Mesenchymal stem cell (in vitro differentiated cells and primary cell): ENCODE measurements around the gene LRIT1.

Experiments used
- DNase-seq: peaks from one replicate; pipeline ENCODE4 v3.0.0-alpha.2; 2013
- H2AFZ ChIP-seq: one replicate; pipeline ENCODE4 v1.6.1; 2013; ENCODE audit warnings: low read depth, mild to moderate bottlenecking, control low read depth, inconsistent platforms, low read length, moderate library complexity
- H2AK5ac ChIP-seq: 2 replicates; pipeline ENCODE4 v1.6.1; 2013; ENCODE audit warnings: low read length, moderate library complexity, mild to moderate bottlenecking, inconsistent platforms; ENCODE audit not compliant: severe bottlenecking
- H2BK120ac ChIP-seq: one replicate; pipeline ENCODE4 v1.6.1; 2013; ENCODE audit warnings: low read depth, mild to moderate bottlenecking, inconsistent platforms, low read length, moderate library complexity
- H2BK12ac ChIP-seq, 2 experiments: one replicate each; pipeline ENCODE4 v1.6.1; 2013; ENCODE audit warnings: inconsistent platforms in 2 of 2, low read length in 2 of 2, mild to moderate bottlenecking in 2 of 2, moderate library complexity in 2 of 2, control low read depth in 1 of 2
- H2BK15ac ChIP-seq: one replicate; pipeline ENCODE4 v1.6.1; 2013; ENCODE audit warnings: mild to moderate bottlenecking, low read depth, inconsistent platforms; ENCODE audit not compliant: poor library complexity, severe bottlenecking
- H2BK5ac ChIP-seq: 2 replicates; pipeline ENCODE4 v1.6.1; 2013; ENCODE audit warnings: low read depth, mild to moderate bottlenecking, low read length, control low read depth, inconsistent platforms; ENCODE audit not compliant: poor library complexity, severe bottlenecking
- H3K14ac ChIP-seq, 2 experiments: one replicate each; pipeline ENCODE4 v1.6.1; 2013; ENCODE audit warnings: inconsistent platforms in 2 of 2, low read length in 2 of 2, control low read depth in 1 of 2, mild to moderate bottlenecking in 1 of 2, moderate library complexity in 1 of 2
- H3K18ac ChIP-seq, 2 experiments: one replicate each; pipeline ENCODE4 v1.6.1; 2013; ENCODE audit warnings: inconsistent platforms in 2 of 2, low read length in 2 of 2, control low read depth in 1 of 2, low read depth in 1 of 2, mild to moderate bottlenecking in 1 of 2
- H3K23ac ChIP-seq, 2 experiments: one replicate each; pipeline ENCODE4 v1.6.1; 2013; ENCODE audit warnings: inconsistent platforms in 2 of 2, low read length in 2 of 2, mild to moderate bottlenecking in 2 of 2, moderate library complexity in 2 of 2, control low read depth in 1 of 2
- H3K27ac ChIP-seq: 2 replicates; pipeline ENCODE4 v1.5.1; 2013; ENCODE audit warnings: mild to moderate bottlenecking, moderate library complexity, low read length, control low read depth, inconsistent platforms; ENCODE audit not compliant: poor library complexity, severe bottlenecking
- H3K27me3 ChIP-seq, 2 experiments: 2 replicates each; pipeline versions ENCODE4 v1.6.1 to v1.7.0; 2013; ENCODE audit warnings: low read length in 2 of 2, mild to moderate bottlenecking in 2 of 2, moderate library complexity in 2 of 2, control low read depth in 1 of 2, inconsistent platforms in 1 of 2; ENCODE audit not compliant: control insufficient read depth in 1 of 2, insufficient read depth in 1 of 2
- H3K36me3 ChIP-seq, 2 experiments: 2 replicates each; pipeline versions ENCODE4 v1.6.1 to v1.7.0; 2013; ENCODE audit warnings: low read length in 2 of 2, control low read depth in 1 of 2, inconsistent platforms in 1 of 2, low read depth in 1 of 2, mild to moderate bottlenecking in 1 of 2; ENCODE audit not compliant: insufficient read depth in 2 of 2, control insufficient read depth in 1 of 2
- H3K4ac ChIP-seq, 2 experiments: one replicate each; pipeline ENCODE4 v1.6.1; 2013; ENCODE audit warnings: inconsistent platforms in 2 of 2, low read length in 2 of 2, mild to moderate bottlenecking in 2 of 2, moderate library complexity in 2 of 2, control low read depth in 1 of 2, low read depth in 1 of 2
- H3K4me1 ChIP-seq: 2 replicates; pipeline ENCODE4 v1.6.1; 2013; ENCODE audit warnings: low read depth, low read length, control low read depth; ENCODE audit not compliant: control insufficient read depth, insufficient read depth
- H3K4me2 ChIP-seq: 2 replicates; pipeline ENCODE4 v1.6.1; 2013; ENCODE audit warnings: low read length, mild to moderate bottlenecking, inconsistent platforms; ENCODE audit not compliant: poor library complexity, severe bottlenecking
- H3K4me3 ChIP-seq, 2 experiments: 2 replicates each; pipeline versions ENCODE4 v1.5.1 to v1.7.0; 2013; ENCODE audit warnings: low read length in 2 of 2, mild to moderate bottlenecking in 2 of 2, control low read depth in 1 of 2, low read depth in 1 of 2; ENCODE audit not compliant: insufficient read depth in 1 of 2
- H3K79me1 ChIP-seq: replicated peaks from 2 replicates; pipeline ENCODE4 v1.6.1; 2013; ENCODE audit warnings: mild to moderate bottlenecking, control low read depth, low read length, inconsistent platforms; ENCODE audit not compliant: poor library complexity, severe bottlenecking
- H3K9ac ChIP-seq: 2 replicates; pipeline ENCODE4 v1.7.0; 2013; ENCODE audit warnings: mild to moderate bottlenecking, low read length, moderate library complexity
- H3K9me3 ChIP-seq: 2 replicates; pipeline ENCODE4 v1.7.0; 2013; ENCODE audit warnings: mild to moderate bottlenecking, low read length; ENCODE audit not compliant: control insufficient read depth
- H4K8ac ChIP-seq: one replicate; pipeline ENCODE4 v1.6.1; 2013; ENCODE audit warnings: inconsistent platforms, mild to moderate bottlenecking, low read length, moderate library complexity
- H4K91ac ChIP-seq: one replicate; pipeline ENCODE4 v1.6.1; 2013; ENCODE audit warnings: mild to moderate bottlenecking, low read length, inconsistent platforms
- WGBS: methylation state at CpG from one replicate; pipeline ENCODE4 v1.1.7; 2013; ENCODE audit warnings: mixed read lengths; 5-methylcytosine and 5-hydroxymethylcytosine counted together

The LRIT1 gene

DNA sequence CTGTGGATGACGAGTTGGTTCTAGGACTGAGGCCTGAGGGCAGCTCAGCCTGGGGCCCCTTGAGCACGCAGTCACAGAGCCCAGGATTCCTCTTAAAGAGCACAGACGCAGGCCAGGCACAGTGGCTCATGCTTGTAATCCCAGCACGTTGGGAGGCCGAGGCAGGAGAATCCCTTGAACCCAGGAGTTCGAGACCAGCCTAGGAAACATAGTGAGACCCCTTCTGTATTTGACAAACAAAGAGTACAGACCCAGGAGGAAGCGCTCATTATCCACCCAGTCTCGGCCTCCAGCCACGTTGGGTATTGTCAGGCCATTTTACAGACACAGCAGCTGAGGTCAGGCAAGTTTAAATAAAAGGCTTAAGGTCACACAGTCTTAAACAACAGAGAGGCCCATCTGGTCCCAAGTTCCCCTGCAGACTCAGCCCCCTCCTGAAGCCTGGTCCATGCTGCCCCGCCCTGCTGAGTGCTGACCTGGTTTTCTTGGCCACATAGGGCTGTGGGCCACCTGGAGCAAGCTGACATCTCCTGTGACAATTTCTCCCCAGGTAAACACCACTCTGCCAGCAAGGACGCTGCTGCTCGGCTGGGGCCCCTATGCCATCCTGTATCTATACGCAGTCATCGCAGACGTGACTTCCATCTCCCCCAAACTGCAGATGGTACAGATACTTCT is 16.1 kb upstream of the LRIT1 start:
- Histone ChIP-seq H3K18ac (no peak overlapping the region), H3K9me3 (no peaks in the 10 kb centered on the region), H3K9ac (no peak overlapping the region), H3K27me3 (peaks cover 23 to 56% of the 10 kb centered on the region in 2 experiments), H2BK120ac (no peak overlapping the region), H3K36me3 (no peaks in the 10 kb centered on the region), H3K79me1 (no peaks in the 10 kb centered on the region), H2BK15ac (no peak overlapping the region), H2AFZ (no peak overlapping the region), H2AK5ac (no peak overlapping the region), H3K4me3 (no peak overlapping the region), H2BK5ac (no peak overlapping the region), H3K23ac (no peak overlapping the region), H3K4me2 (no peak overlapping the region), H3K27ac (no peak overlapping the region), H3K4ac (no peak overlapping the region), H3K4me1 (no peaks in the 10 kb centered on the region), H4K91ac (no peak overlapping the region), H2BK12ac (no peak overlapping the region), H3K14ac (no peak overlapping the region), H4K8ac (no peak overlapping the region)
- 82% methylated on average over 15 of the region's 15 CpGs for WGBS
- DNase-seq: no peak

- no peak overlapping the region for H3K18ac ChIP-seq
- no peaks in the 10 kb centered on the region for H3K79me1 ChIP-seq
- H3K4ac ChIP-seq: no peak overlapping the region
- H3K9ac ChIP-seq: peak overlapping the region; percentile 20
- H3K23ac ChIP-seq: no peak overlapping the region
- H4K91ac ChIP-seq: no peak overlapping the region
- no peak overlapping the region for H3K4me3 ChIP-seq
- H3K4me2 ChIP-seq: no peak overlapping the region
- no peaks in the 10 kb centered on the region for H3K9me3 ChIP-seq
- no peak overlapping the region for H2BK15ac ChIP-seq
- no peak overlapping the region for H2BK12ac ChIP-seq
- no peaks in the 10 kb centered on the region for H3K36me3 ChIP-seq
- no peak for DNase-seq
- H2BK120ac ChIP-seq: no peak overlapping the region
- peaks cover 17 to 54% of the 10 kb centered on the region in 2 experiments for H3K27me3 ChIP-seq
- H2BK5ac ChIP-seq: no peak overlapping the region
- WGBS: 63% methylated on average over 29 of the region's 35 CpGs
- no peak overlapping the region for H2AFZ ChIP-seq
- no peaks in the 10 kb centered on the region for H3K4me1 ChIP-seq
- H3K27ac ChIP-seq: no peak overlapping the region
- no peak overlapping the region for H4K8ac ChIP-seq
- no peak overlapping the region for H3K14ac ChIP-seq
- no peak overlapping the region for H2AK5ac ChIP-seq
These were observed 15.4 kb upstream of the LRIT1 start for GRCh38 chr10:84256510-84257342.

DNA sequence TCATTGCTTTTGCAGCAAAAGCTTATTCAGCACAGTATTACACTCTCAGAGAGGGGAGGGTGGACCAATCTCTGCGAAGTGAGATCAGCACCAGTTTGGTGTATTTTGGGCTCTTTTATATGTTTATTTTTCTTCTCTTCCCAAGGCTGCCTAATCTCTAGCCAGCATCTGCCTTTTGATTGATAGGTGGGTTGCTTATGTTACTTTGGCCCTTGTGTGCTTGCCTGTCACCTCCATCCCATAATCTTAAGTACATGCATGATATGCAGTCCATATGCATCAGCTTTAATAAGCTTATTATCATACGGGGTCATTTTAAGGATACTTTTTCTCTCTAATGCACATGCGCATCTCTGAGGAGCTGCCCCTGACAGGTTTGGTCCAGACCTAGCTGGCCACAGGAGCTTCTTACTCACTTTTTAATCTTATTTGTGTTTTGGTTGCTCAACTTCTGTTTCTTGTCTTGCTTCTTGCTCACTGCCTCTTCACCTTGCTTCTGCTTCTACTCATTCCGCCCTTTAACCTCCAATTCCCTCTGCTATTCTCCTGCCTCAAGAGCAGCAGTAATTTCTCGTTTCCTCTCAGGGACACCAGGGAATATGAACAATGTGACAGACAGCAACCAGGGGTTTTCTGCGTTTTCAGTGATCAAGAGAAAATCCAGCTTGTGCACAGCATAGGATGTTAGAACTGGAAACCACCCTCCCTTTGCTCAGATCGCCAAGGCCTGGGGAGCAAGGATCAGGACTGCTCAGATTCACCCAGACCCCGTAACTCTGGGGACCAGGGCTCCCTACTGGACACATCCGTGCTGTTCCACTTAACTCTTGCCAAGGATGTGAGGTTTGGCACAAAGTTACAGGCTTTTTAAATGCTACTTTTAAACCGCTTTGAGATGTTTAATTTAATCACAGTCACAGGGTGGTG is 13.5 kb upstream of the LRIT1 start:
- no peak overlapping the region for H2BK120ac ChIP-seq
- no peak overlapping the region for H3K9ac ChIP-seq
- peaks cover 9 to 61% of the 10 kb centered on the region in 2 experiments for H3K27me3 ChIP-seq
- no peak overlapping the region for H3K4me3 ChIP-seq
- H4K8ac ChIP-seq: no peak overlapping the region
- no peak overlapping the region for H3K18ac ChIP-seq
- 61% methylated on average over 9 of the region's 10 CpGs for WGBS
- H2BK5ac ChIP-seq: no peak overlapping the region
- no peaks in the 10 kb centered on the region for H3K36me3 ChIP-seq
- H2BK12ac ChIP-seq: no peak overlapping the region
- H2BK15ac ChIP-seq: no peak overlapping the region
- DNase-seq: no peak
- H4K91ac ChIP-seq: no peak overlapping the region
- H3K79me1 ChIP-seq: no peaks in the 10 kb centered on the region
- H2AK5ac ChIP-seq: no peak overlapping the region
- no peak overlapping the region for H3K23ac ChIP-seq
- no peaks in the 10 kb centered on the region for H3K4me1 ChIP-seq
- H3K9me3 ChIP-seq: no peaks in the 10 kb centered on the region
- no peak overlapping the region for H3K4ac ChIP-seq
- H3K27ac ChIP-seq: no peak overlapping the region
- no peak overlapping the region for H3K4me2 ChIP-seq
- H3K14ac ChIP-seq: no peak overlapping the region
- H2AFZ ChIP-seq: no peak overlapping the region
